KOPT-K1 (cell line): ENCODE results near the gene CNIH3.

ENCODE experiments used
- H3K27ac ChIP-seq: fragments of 200-600 bp; sonication (generic); 2 replicates; pipeline ENCODE4 v1.5.1; 2016; ENCODE audit warnings: antibody characterized with exemption, mild to moderate bottlenecking, low read depth, low read length; ENCODE audit not compliant: poor library complexity, severe bottlenecking
- H3K36me3 ChIP-seq: fragments of 200-600 bp; sonication (generic); 2 replicates; pipeline ENCODE4 v1.5.1; 2017; ENCODE audit warnings: antibody characterized with exemption, mild to moderate bottlenecking, low read length, moderate library complexity; ENCODE audit not compliant: insufficient read depth
- H3K9me3 ChIP-seq: fragments of 200-600 bp; sonication (generic); 2 replicates; pipeline ENCODE4 v1.5.1; 2017; ENCODE audit warnings: antibody characterized with exemption, low read length, mild to moderate bottlenecking; ENCODE audit not compliant: insufficient read depth, poor library complexity, severe bottlenecking

The CNIH3 gene

DNA sequence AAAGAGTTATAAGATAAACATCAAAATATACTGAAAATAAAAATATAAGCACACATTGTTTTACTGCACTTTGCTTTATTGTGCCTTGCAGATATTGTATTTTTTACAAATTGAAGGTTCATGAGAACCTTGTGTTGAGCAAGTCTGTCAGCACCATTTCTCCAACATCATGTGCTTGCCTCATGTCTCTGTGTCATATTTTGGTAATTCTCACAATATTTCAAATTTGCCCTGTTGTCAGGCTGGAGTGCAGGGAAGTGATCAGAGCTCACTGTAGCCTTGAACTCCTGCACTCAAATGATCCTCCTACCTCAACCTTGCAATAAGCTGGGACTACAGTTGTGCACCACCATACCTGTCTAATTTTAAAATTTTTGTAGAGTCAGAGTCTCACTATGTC lies 21.3 kb upstream of the CNIH3 start:
- no peak overlapping the region for H3K27ac ChIP-seq
- H3K9me3 ChIP-seq, result no peaks in the 10 kb centered on the region
- no peaks in the 10 kb centered on the region for H3K36me3 ChIP-seq

- Histone ChIP-seq H3K27ac (no peak overlapping the region), H3K9me3 (peaks cover 7% of the 10 kb centered on the region), H3K36me3 (no peaks in the 10 kb centered on the region)
Observed at GRCh38 chr1:224605482-224606181, 10.5 kb upstream of the CNIH3 start.

GRCh38 chr1:224607188-224608148 lies 8.6 kb upstream of the CNIH3 start:
- Histone ChIP-seq H3K27ac (no peak overlapping the region), H3K36me3 (no peaks in the 10 kb centered on the region), H3K9me3 (peaks cover 7% of the 10 kb centered on the region)

DNA sequence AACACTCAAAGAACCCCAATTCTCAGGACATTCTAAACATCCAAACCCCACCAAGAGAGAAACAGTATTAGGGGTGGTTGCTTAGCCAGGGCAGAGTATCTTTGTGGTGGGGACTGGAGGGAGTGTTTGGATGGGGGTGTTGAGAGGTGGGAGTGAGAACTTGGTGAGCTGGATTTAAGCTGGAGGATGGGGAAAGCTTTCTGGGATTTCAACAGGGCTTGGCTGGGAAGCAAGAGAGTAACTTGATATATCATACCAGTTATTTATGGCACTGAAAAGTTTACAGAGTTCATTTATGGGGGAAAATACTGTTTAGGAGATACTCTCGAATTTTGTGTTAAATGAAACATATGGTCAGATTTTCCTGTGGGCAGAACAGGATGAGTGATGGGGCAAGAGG lies 6.8 kb upstream of the CNIH3 start:
- peaks cover 7% of the 10 kb centered on the region for H3K9me3 ChIP-seq
- no peak overlapping the region for H3K27ac ChIP-seq
- no peaks in the 10 kb centered on the region for H3K36me3 ChIP-seq

DNA sequence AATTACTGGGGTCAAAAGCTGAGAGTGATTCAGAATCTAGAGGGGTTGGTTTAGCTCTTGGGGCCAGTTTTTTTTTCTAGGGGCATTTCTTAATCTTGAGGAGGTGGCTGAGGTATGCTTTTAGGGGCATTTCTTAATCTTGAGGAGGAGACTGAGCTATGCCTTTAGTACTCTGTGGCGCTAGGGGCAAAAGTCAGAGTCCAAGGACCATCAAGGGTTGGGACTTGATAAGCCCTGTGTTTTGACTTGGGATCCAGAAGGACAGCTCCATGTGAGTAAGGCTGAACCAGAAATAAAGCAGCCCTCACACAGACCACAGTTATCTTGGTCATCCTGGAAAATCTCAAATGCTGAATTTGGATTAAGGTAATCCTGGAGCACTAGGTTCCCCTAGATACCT lies 3.9 kb upstream of the CNIH3 start:
- Histone ChIP-seq H3K27ac (no peak overlapping the region), H3K36me3 (no peaks in the 10 kb centered on the region), H3K9me3 (peaks cover 9% of the 10 kb centered on the region)

DNA sequence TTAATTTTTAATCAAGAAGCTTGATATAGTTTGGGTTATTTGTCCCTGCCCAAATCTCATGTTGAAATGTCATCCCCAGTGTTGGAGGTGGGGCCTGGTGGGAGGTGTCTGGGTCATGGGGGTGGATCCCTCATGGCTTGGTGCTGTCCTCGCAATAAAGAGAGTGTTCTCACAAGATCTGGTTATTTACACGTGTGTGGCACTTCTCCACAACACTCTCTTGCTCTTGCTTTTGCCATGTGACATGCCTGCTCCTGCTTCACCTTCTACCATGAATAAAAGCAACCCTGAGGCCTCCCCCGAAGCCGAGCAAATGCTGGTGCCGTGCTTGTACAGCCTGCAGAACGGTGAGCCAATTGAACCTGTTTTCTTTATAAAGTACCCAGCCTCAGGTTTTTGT lies 2.6 kb upstream of the CNIH3 start:
- Histone ChIP-seq H3K27ac (no peak overlapping the region), H3K9me3 (peaks cover 14% of the 10 kb centered on the region), H3K36me3 (no peaks in the 10 kb centered on the region)

- Histone ChIP-seq H3K27ac (no peak overlapping the region), H3K36me3 (no peaks in the 10 kb centered on the region), H3K9me3 (peaks cover 21% of the 10 kb centered on the region)
Observed at GRCh38 chr1:224616756-224617409, 766 bp downstream of the CNIH3 start.

DNA sequence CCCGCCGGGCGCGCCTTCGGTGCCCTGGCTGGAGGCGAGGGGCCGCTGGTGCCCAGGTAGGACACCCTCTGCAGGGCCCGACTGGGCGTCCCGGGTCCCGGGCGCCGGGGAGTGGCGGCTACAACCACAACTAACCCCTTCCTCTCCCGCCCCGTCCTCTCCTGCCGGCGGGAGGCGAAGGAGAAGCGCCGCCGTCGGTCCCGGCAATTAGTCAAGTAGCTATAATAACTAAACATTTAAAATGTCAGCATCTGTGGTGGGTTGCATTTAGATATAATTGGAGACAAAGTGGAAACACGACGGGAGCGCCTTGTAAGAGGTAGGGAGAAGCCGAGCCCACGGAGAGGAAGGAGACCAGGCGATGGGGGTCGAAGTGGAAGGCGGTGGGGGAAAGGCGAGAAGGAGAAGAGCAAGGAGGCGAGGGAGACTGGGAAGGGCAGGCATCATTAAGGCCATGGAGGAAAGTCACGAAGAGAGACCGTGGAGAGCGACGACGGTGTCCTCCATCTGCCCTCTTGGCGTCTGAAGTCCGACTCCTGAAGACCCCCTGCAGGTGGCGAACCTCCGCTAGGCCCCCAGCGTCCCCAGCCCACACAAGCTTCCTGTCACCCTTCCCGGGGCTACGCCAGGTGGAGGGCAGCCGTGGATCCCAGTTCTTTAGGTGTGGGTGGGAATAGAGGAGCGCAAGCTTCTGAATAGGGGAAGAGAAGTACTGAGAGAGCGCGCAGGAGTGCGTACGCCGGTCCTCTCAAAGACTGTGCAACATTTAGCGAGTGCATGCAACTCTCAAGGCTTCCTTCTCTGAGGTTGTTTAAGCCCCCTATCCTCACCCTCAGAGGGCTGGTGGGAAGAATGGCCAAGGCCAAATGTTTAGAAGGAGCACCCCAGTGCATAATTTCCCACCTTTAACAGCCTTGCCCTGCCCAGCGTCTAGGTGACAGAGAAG lies 1.6 kb downstream of the CNIH3 start:
- peaks cover 25% of the 10 kb centered on the region for H3K9me3 ChIP-seq
- H3K36me3 ChIP-seq, result no peaks in the 10 kb centered on the region
- no peak overlapping the region for H3K27ac ChIP-seq

DNA sequence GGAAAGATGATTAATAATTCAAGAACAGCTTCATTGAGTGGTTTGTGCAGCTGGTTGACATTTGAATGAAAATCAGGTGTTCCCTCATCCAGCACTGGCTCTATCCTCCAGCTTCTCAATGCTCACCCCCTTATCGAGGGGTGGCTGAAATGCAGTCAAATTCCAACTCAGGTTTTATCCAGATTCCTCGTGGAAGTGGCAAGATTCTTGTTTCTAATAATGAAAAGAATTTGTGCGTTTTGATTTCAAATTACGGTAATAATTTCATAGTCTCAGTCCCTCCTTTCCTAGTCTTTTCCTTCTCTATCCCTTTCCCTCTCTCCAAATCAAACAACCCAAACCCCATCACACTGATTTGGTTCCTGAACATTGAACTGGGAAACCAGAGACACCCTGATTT lies 3.1 kb downstream of the CNIH3 start:
- Histone ChIP-seq H3K36me3 (no peaks in the 10 kb centered on the region), H3K9me3 (peaks cover 25% of the 10 kb centered on the region), H3K27ac (no peak overlapping the region)

DNA sequence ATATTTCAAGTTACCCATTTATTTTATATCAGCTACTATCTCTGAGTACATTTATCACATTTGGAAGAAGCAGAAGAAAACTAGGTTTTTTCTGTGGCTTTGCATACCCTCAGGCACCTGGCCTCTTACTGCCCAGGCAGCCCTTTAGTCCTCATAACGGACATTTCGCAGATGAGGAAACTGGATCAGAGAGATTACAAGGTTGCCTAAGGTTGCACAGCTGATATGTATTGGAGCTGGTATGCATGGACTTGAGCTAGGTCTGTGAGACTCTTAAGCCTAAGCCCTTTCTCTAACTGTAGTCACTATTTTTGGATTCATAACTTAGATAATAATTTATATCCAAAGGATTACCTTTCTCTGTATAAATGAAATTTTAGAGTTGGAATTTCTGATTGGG lies 4.0 kb downstream of the CNIH3 start:
- Histone ChIP-seq H3K27ac (no peak overlapping the region), H3K36me3 (no peaks in the 10 kb centered on the region), H3K9me3 (peaks cover 25% of the 10 kb centered on the region)

- no peaks in the 10 kb centered on the region for H3K36me3 ChIP-seq
Observed at GRCh38 chr1:224621813-224622682, 5.9 kb downstream of the CNIH3 start.

DNA sequence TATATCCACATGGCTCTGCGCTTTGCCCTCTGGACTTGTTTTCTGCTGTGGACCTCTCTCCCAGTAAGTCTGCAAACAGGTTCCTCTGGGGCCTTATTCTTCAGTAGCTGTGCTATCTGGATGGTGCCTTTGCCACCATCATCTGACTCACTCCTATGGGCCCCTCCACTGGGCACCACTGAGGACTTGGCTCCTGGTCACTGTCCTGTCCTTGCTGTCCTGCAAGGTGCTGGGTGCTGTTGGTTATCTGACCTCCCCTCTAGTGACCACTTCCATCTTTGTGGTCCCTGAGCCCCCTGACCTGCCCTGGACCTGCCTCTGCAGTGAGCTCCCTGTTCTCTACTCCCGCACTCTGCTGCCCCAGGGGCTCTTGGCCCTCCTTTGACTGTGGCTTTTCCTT lies 6.7 kb downstream of the CNIH3 start:
- Histone ChIP-seq H3K36me3 (no peaks in the 10 kb centered on the region), H3K9me3 (peaks cover 11% of the 10 kb centered on the region), H3K27ac (peak overlapping the region; percentile 69)

More at GRCh38 chr1:224621813-224622682, 5.9 kb downstream of the CNIH3 start:
- Histone ChIP-seq H3K9me3 (peaks cover 18% of the 10 kb centered on the region), H3K27ac (no peak overlapping the region)

- Histone ChIP-seq H3K36me3 (no peaks in the 10 kb centered on the region), H3K9me3 (peaks cover 11% of the 10 kb centered on the region), H3K27ac (peak overlapping the region; percentile 69)
Observed at GRCh38 chr1:224623310-224623714, 7.2 kb downstream of the CNIH3 start.
